Brain microvascular endothelial cell (primary cell): ENCODE measurements around the gene CPLANE1.
A peak's percentile ranks its signal among the peaks of the same experiment; 100 is the strongest.
"Not testable (repeated sequence)": the region's sequence is repeated elsewhere in the genome, so short reads cannot be mapped to it uniquely, and the experiment has no call there.

Source experiments
- DNase-seq: peaks from one replicate; pipeline ENCODE4 v3.0.0-alpha.2; 2020
- H3K27ac ChIP-seq: fragments of 250-450 bp; sonication (Bioruptor Pico); 2 replicates; pipeline ENCODE4 v1.5.1; 2020; ENCODE audit warnings: mild to moderate bottlenecking, moderate library complexity
- H3K27me3 ChIP-seq: fragments of 250-450 bp; sonication (Bioruptor Pico); replicated peaks from 2 replicates; pipeline ENCODE4 v1.5.1; 2020; ENCODE audit warnings: mild to moderate bottlenecking
- H3K36me3 ChIP-seq: fragments of 250-450 bp; sonication (Bioruptor Pico); replicated peaks from 2 replicates; pipeline ENCODE4 v1.5.1; 2020; ENCODE audit warnings: mild to moderate bottlenecking
- H3K4me3 ChIP-seq: 2 replicates; pipeline ENCODE4 v1.5.1; 2011; ENCODE audit warnings: low read depth, mild to moderate bottlenecking, control low read depth, low read length, moderate library complexity
- in situ Hi-C: cut with HindIII; loops from 2 replicates; pipeline ENCODE4 v1.10.0; 2017; ENCODE audit warnings: low sequenced_read_pairs, low pct_ligation_motif_present
- TF ChIP-seq, protein P1 (sequence below): IDR thresholded peaks from 2 replicates; pipeline ENCODE4 v1.5.1; 2011; ENCODE audit warnings: low read depth, mild to moderate bottlenecking, moderate library complexity, low read length, control low read depth, inconsistent platforms; ENCODE audit errors: missing control alignments

The CPLANE1 gene

DNA sequence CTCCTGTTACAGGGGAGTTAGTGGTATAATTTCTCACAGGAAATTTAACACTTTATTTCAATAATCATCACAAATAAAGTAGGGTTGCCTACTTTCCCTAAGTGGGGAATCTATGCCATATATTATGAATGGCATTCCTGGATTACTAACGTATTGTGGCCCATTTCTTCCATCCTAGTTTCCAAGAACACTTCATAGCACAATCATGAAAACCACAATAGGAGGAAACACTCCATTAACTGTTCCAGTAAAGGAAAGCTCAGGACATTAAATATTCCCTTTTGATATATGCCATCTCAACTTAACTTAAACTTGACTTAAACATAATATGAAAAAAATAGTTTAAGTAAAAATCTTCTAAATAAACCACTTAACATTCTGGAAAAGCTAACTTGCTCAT is 2.1 kb downstream of the CPLANE1 start:
- Histone ChIP-seq H3K27ac (no peak overlapping the region), H3K27me3 (no peaks in the 10 kb centered on the region), H3K4me3 (no peak overlapping the region), H3K36me3 (no peaks in the 10 kb centered on the region)
- TF ChIP-seq, protein P1, sequence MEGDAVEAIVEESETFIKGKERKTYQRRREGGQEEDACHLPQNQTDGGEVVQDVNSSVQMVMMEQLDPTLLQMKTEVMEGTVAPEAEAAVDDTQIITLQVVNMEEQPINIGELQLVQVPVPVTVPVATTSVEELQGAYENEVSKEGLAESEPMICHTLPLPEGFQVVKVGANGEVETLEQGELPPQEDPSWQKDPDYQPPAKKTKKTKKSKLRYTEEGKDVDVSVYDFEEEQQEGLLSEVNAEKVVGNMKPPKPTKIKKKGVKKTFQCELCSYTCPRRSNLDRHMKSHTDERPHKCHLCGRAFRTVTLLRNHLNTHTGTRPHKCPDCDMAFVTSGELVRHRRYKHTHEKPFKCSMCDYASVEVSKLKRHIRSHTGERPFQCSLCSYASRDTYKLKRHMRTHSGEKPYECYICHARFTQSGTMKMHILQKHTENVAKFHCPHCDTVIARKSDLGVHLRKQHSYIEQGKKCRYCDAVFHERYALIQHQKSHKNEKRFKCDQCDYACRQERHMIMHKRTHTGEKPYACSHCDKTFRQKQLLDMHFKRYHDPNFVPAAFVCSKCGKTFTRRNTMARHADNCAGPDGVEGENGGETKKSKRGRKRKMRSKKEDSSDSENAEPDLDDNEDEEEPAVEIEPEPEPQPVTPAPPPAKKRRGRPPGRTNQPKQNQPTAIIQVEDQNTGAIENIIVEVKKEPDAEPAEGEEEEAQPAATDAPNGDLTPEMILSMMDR: no peak
- no peak for DNase-seq
- in situ Hi-C loops: no loop called here

DNA sequence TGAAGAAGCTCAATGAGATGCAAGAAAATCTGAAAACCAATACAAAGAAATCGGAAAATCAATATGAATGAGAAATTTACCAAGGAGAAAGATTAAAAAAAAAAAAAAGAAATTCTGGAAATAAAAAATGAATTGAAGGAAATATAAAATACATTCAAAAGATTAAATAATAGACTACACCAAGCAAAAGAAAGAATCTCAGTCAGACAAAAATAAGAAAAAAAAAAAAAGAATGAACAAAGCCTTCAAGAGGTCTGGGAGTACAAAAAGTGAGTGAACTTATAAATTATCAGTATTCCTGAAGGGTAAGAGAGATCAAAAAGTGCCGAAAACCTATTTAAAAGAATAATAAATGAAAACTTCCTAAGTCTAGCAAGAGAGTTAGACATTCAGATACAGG is 14.9 kb downstream of the CPLANE1 start:
- Histone ChIP-seq H3K27me3 (no peaks in the 10 kb centered on the region), H3K36me3 (peaks cover 17% of the 10 kb centered on the region), H3K4me3 (no peak overlapping the region), H3K27ac (no peak overlapping the region)
- TF ChIP-seq, protein P1: no peak
- in situ Hi-C loops: no loop called here
- no peak for DNase-seq

DNA sequence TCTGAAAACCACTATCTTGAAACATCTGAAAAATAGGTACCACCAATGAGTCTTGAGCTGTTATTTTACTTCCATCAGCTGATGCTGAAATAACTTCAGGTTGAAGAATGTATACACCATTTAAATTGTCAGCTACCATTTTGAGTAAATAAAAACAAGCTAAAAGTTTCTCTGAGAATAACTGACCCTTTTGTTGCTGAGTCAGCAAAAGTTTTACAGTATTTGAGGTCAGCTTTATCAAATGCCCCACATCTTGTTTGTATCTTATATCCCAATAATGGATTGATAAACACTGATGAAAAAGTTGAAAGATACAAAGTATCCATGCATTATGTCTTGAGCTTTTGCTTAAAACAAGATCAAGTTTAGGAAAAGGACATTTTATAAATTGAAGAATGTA is 22.8 kb downstream of the CPLANE1 start:
- Histone ChIP-seq H3K27ac (no peak overlapping the region), H3K4me3 (no peak overlapping the region), H3K27me3 (no peaks in the 10 kb centered on the region), H3K36me3 (peaks cover 9% of the 10 kb centered on the region)
- no peak for DNase-seq
- in situ Hi-C loops: no loop called here
- TF ChIP-seq, protein P1: no peak

DNA sequence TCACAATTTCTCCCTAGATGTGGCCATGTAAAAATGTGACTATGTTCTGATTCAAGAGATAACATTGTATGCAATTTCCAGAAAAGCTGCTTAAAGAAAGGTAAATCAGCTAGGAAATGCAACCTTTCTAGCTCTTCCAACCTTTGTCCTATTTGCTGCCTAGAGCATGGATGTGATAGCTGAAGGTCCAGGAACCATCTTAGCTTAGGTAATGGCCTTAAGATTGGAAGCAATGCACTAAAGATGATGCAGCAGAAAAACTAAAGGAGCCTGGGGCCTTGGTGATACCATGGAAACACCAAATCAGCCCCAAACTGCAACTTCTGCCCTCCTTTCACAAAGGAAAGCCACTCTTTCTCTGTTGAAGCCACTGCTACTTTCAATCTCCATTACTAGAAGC is 27.0 kb downstream of the CPLANE1 start:
- Histone ChIP-seq H3K27me3 (no peaks in the 10 kb centered on the region), H3K4me3 (no peak overlapping the region), H3K27ac (no peak overlapping the region), H3K36me3 (peaks cover 13% of the 10 kb centered on the region)
- in situ Hi-C loops: no loop called here
- TF ChIP-seq, protein P1: no peak
- no peak for DNase-seq

DNA sequence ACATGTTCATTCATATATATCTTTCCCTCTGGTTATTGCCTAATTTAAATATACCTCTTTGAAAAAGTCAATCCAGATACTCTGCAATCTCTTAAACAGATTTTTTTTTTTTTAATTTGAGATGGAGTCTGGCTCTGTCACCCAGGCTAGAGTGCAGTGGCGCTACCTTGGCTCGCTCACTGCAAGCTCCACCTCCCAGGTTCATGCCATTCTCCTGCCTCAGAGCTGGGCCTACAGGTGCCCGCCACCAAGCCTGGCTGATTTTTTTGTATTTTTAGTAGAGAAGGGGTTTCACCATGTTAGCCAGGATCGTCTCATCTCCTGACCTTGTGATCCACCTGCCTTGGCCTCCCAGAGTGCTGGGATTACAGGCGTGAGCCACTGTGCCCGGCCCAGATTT is 28.8 kb downstream of the CPLANE1 start:
- H3K4me3 ChIP-seq, H3K27ac ChIP-seq, DNase-seq, H3K27me3 ChIP-seq, in situ Hi-C loops: not testable (repeated sequence)
- peaks cover 10% of the 10 kb centered on the region for H3K36me3 ChIP-seq

DNA sequence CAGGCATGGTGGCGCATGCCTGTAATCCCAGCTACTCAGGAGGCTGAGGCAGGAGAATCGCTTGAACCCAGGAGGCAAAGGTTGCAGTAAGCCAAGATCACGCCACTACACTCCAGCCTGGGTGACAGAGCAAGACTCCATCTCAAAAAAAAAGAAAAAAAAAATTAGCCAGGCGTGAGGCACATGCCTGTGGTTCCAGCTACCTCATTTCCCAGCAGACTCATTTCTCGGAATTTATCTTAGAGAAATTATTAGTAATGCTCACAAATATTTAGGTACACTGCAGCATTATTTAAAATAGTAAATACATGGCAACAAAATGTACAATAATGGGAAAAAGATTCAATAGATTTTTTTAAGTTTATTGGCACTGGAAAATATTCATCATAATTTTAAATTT is 29.8 kb downstream of the CPLANE1 start:
- DNase-seq: peak; percentile 22
- H3K27ac ChIP-seq, H3K4me3 ChIP-seq, H3K36me3 ChIP-seq, in situ Hi-C loops, H3K27me3 ChIP-seq: not testable (repeated sequence)

DNA sequence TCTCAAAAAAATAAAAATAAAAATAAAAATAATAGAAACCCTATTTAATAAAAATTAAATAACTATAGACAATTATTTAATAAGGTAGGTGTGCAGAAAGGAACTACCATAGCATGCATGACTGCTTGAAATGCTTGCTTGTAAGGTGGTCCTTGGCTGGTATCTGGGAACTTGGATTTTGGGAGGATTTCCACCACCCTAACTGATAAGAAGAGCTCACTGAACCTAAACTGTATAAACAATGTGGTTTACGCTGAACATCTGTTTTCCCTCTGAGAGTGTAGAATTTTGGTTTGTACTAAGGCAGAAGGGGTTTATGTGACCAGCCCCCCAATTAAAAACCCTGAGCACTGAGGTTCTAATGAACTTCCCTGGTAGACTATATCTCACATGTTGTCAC is 31.2 kb downstream of the CPLANE1 start:
- H3K4me3 ChIP-seq: no peak overlapping the region
- in situ Hi-C loops: no loop called here
- no peaks in the 10 kb centered on the region for H3K27me3 ChIP-seq
- no peak overlapping the region for H3K27ac ChIP-seq
- no peak for DNase-seq
- peaks cover 8% of the 10 kb centered on the region for H3K36me3 ChIP-seq
- TF ChIP-seq, protein P1: no peak
